ENCODE measurements around the gene PUS10. TPM values are rescaled to one million over a fixed set of nuclear protein-coding genes. Genes with fewer than 3 reads are reported as not detected.

PUS10 gene
- total and polyA plus RNA-seq, 2 experiments from 2014 or later, result 2.2 to 2.5 TPM

- no peak for ATAC-seq
- peaks cover 15% of the 10 kb centered on the region; the same call in 1 of the 2 replicates for H3K4me1 ChIP-seq (ENCODE audit: insufficient read depth)
- Mint-ChIP-seq H3K4me1 (peaks cover 19% of the 10 kb centered on the region; the same call in 2 of the 3 replicates), H3K9me3 (no peaks in the 10 kb centered on the region), H3K27me3 (ENCODE audit: insufficient read depth, low read depth, poor library complexity) (peaks cover 1% of the 10 kb centered on the region), H3K4me3 (no peak overlapping the region), H3K27ac (no peak overlapping the region), H3K36me3 (ENCODE audit: low read depth) (no peaks in the 10 kb centered on the region)
- H3F3A ChIP-seq (replicated peaks; ENCODE audit: low read depth), result no peaks in the 10 kb centered on the region
- DNase-seq (ENCODE audit: low spot score), result no peak
- H3K36me3 ChIP-seq (ENCODE audit: insufficient read depth), result no peaks in the 10 kb centered on the region
- no peaks in the 10 kb centered on the region for H3K9me2 ChIP-seq (ENCODE audit: insufficient read depth)
- no peak overlapping the region for H3K27ac ChIP-seq (ENCODE audit: low read depth)
- no peak overlapping the region for H2AFZ ChIP-seq
- no peak overlapping the region for H3K4me3 ChIP-seq
- H3K79me2 ChIP-seq (replicated peaks; ENCODE audit: insufficient read depth), result no peaks in the 10 kb centered on the region
- no peak overlapping the region for H3K4me2 ChIP-seq
- no peaks in the 10 kb centered on the region for H4K20me1 ChIP-seq (replicated peaks; ENCODE audit: insufficient read depth)
- TF ChIP-seq EZH2 (IDR thresholded peaks at IDR 0.05; ENCODE audit: low read depth, unreplicated experiment), result no peak
- TF ChIP-seq ZNF331 (CRISPR knock-in tag; IDR thresholded peaks at IDR 0.05; ENCODE audit: low read depth), result no peak
- TF ChIP-seq JUNB (IDR thresholded peaks at IDR 0.05; ENCODE audit: unreplicated experiment), result no peak
- TF ChIP-seq ZNF462 (CRISPR knock-in tag; IDR thresholded peaks at IDR 0.05), result no peak
- TF ChIP-seq, protein P1, sequence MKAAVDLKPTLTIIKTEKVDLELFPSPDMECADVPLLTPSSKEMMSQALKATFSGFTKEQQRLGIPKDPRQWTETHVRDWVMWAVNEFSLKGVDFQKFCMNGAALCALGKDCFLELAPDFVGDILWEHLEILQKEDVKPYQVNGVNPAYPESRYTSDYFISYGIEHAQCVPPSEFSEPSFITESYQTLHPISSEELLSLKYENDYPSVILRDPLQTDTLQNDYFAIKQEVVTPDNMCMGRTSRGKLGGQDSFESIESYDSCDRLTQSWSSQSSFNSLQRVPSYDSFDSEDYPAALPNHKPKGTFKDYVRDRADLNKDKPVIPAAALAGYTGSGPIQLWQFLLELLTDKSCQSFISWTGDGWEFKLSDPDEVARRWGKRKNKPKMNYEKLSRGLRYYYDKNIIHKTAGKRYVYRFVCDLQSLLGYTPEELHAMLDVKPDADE (IDR thresholded peaks at IDR 0.05), result no peak
- H3K27me3 ChIP-seq (ENCODE audit: insufficient read depth), result no peaks in the 10 kb centered on the region
Measured at GRCh38 chr2:60966507-60967405, 51.3 kb downstream of the PUS10 start.
